Type B pancreatic cell (in vitro differentiated cells): ENCODE results near the gene PAGE4. TPM values are rescaled to one million over a fixed set of nuclear protein-coding genes. Genes with fewer than 3 reads are reported as not detected.
A peak's percentile ranks its signal among the peaks of the same experiment; 100 is the strongest.

Experiments used
- DNase-seq: peaks from one replicate; pipeline ENCODE4 v3.0.0; 2021; ENCODE audit warnings: mixed read lengths; ENCODE audit not compliant: unreplicated experiment; ENCODE audit errors: extremely low spot score
- H3K27ac Mint-ChIP-seq: 2 replicates; pipeline ENCODE4 v1.8.0; 2021; ENCODE audit warnings: mild to moderate bottlenecking, mixed read lengths
- H3K27me3 Mint-ChIP-seq: 2 replicates; pipeline ENCODE4 v1.8.0; 2021; ENCODE audit warnings: mixed read lengths
- H3K36me3 Mint-ChIP-seq: 2 replicates; pipeline ENCODE4 v1.8.0; 2021; ENCODE audit warnings: mixed read lengths
- H3K4me1 Mint-ChIP-seq: one replicate; pipeline ENCODE4 v1.8.0; 2021; ENCODE audit warnings: mixed read lengths; ENCODE audit not compliant: unreplicated experiment
- H3K4me3 Mint-ChIP-seq: 2 replicates; pipeline ENCODE4 v1.8.0; 2021; ENCODE audit warnings: mild to moderate bottlenecking, mixed read lengths
- H3K9me3 Mint-ChIP-seq: 2 replicates; pipeline ENCODE4 v1.8.0; 2021; ENCODE audit warnings: mixed read lengths
- CTCF ChIP-seq: fragments of 200-600 bp; sonication (generic); conservative IDR thresholded peaks from 2 replicates; pipeline ENCODE4 v1.5.0; 2021; ENCODE audit warnings: antibody characterized with exemption, mild to moderate bottlenecking
- total RNA-seq: library from RNA; stranded (reverse); gene quantifications from 2 replicates; pipeline ENCODE4 v1.2.1, GENCODE V29; 2021; ENCODE audit warnings: low replicate concordance

The PAGE4 gene
- total RNA-seq, 1 donor from 2014 or later: not detected

- Mint-ChIP-seq H3K4me1 (peaks cover 5% of the 10 kb centered on the region), H3K27me3 (no peaks in the 10 kb centered on the region), H3K9me3 (peaks cover 7% of the 10 kb centered on the region), H3K36me3 (no peaks in the 10 kb centered on the region), H3K27ac (no peak overlapping the region), H3K4me3 (no peak overlapping the region)
- DNase-seq: no peak
- no peak for TF ChIP-seq CTCF
Observed at GRCh38 chrX:49862093-49862492, 33.0 kb downstream of the PAGE4 start.

DNA sequence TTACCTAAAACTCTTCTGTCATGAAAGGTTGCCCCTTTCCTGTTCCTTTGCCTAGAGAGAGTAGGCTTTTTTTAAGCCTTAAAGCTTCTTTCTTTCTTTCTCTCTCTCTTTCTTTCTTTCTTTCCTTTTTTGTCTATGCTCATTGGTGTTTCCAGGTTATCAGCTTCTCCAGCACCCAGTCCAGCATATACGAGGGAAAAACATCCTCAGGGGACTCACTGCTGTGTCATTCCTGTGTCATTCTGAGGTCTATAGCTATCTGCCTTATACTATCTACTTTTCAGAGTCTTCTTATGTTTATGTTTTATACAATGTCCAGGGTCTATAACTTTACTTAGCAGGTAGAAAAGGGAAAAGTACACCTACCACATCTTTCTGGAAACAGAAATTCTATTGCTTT is 39.6 kb downstream of the PAGE4 start:
- H3K4me1 Mint-ChIP-seq: no peaks in the 10 kb centered on the region
- no peaks in the 10 kb centered on the region for H3K27me3 Mint-ChIP-seq
- DNase-seq: no peak
- no peak overlapping the region for H3K4me3 Mint-ChIP-seq
- no peak overlapping the region for H3K27ac Mint-ChIP-seq
- H3K9me3 Mint-ChIP-seq: no peaks in the 10 kb centered on the region
- H3K36me3 Mint-ChIP-seq: no peaks in the 10 kb centered on the region
- TF ChIP-seq CTCF: no peak

- TF ChIP-seq CTCF: peak; percentile 76
- H3K4me3 Mint-ChIP-seq: peak overlapping the region; percentile 81
- peak overlapping the region; percentile 72 for H3K27ac Mint-ChIP-seq
- H3K4me1 Mint-ChIP-seq: peaks cover 4% of the 10 kb centered on the region
- no peaks in the 10 kb centered on the region for H3K27me3 Mint-ChIP-seq
- H3K9me3 Mint-ChIP-seq: no peaks in the 10 kb centered on the region
- DNase-seq: no peak
- peaks cover 9% of the 10 kb centered on the region for H3K36me3 Mint-ChIP-seq
Observed at GRCh38 chrX:49876750-49877149, 47.6 kb downstream of the PAGE4 start.

- no peak for DNase-seq
- Mint-ChIP-seq H3K4me3 (peak overlapping the region; percentile 9), H3K36me3 (peaks cover 9% of the 10 kb centered on the region)
Observed at GRCh38 chrX:49877397-49878101, 48.4 kb downstream of the PAGE4 start.

GRCh38 chrX:49878128-49878833 is 49.2 kb downstream of the PAGE4 start:
- Mint-ChIP-seq H3K4me1 (peaks cover 4% of the 10 kb centered on the region), H3K27me3 (no peaks in the 10 kb centered on the region), H3K4me3 (peak overlapping the region; percentile 88), H3K36me3 (peaks cover 9% of the 10 kb centered on the region), H3K27ac (peak overlapping the region; percentile 82), H3K9me3 (no peaks in the 10 kb centered on the region)
- no peak for TF ChIP-seq CTCF
- DNase-seq: no peak

More at GRCh38 chrX:49877397-49878101, 48.4 kb downstream of the PAGE4 start:
- peaks cover 4% of the 10 kb centered on the region for H3K4me1 Mint-ChIP-seq
- H3K27me3 Mint-ChIP-seq: no peaks in the 10 kb centered on the region
- peak overlapping the region; percentile 72 for H3K27ac Mint-ChIP-seq
- no peaks in the 10 kb centered on the region for H3K9me3 Mint-ChIP-seq
- TF ChIP-seq CTCF: no peak
